Spleen (tissue), 11 donors: Measurements from ENCODE around the gene PITPNM1. TPM values are rescaled to one million over a fixed set of nuclear protein-coding genes. Genes with fewer than 3 reads are reported as not detected.

Experiments
- DNase-seq: peaks from one replicate; pipeline ENCODE4 v3.0.0-alpha.2; 2020
- H3K27ac ChIP-seq, 8 donors: fragments of 200-600 bp; sonication (generic) in 7 of 8; 1 replicate in 4 of 8; 2 replicates in 4 of 8; pipeline versions ENCODE4 v1.5.0 to v1.8.0; 2016 to 2021; ENCODE audit warnings: inconsistent platforms in 4 of 8, mild to moderate bottlenecking in 4 of 8, moderate library complexity in 1 of 8
- H3K27me3 ChIP-seq, 7 donors: fragments of 200-600 bp; sonication (generic) in 6 of 7; replicated peaks in 1 of 7; 1 replicate in 4 of 7; 2 replicates in 3 of 7; pipeline versions ENCODE4 v1.5.0 to v1.8.0; 2016 to 2021; ENCODE audit warnings: inconsistent platforms in 3 of 7, mild to moderate bottlenecking in 1 of 7
- H3K36me3 ChIP-seq, 6 donors: fragments of 200-600 bp; sonication (generic) in 5 of 6; 1 replicate in 4 of 6; 2 replicates in 2 of 6; pipeline versions ENCODE4 v1.5.0 to v1.8.0; 2016 to 2021; ENCODE audit warnings: inconsistent platforms in 2 of 6
- H3K4me1 ChIP-seq, 6 donors: fragments of 200-600 bp; sonication (generic) in 5 of 6; 1 replicate in 3 of 6; 2 replicates in 3 of 6; pipeline versions ENCODE4 v1.5.0 to v1.8.0; 2016 to 2021; ENCODE audit warnings: inconsistent platforms in 3 of 6
- H3K4me3 ChIP-seq, 8 donors: fragments of 200-600 bp; sonication (generic) in 7 of 8; 1 replicate in 4 of 8; 2 replicates in 4 of 8; pipeline versions ENCODE4 v1.5.0 to v1.8.0; 2016 to 2021; ENCODE audit warnings: inconsistent platforms in 4 of 8, mild to moderate bottlenecking in 4 of 8, moderate library complexity in 2 of 8
- H3K9me3 ChIP-seq, 8 donors: fragments of 200-600 bp; sonication (generic) in 7 of 8; 1 replicate in 4 of 8; 2 replicates in 4 of 8; pipeline versions ENCODE4 v1.5.0 to v1.8.0; 2016 to 2021; ENCODE audit warnings: inconsistent platforms in 4 of 8
- POLR2A ChIP-seq, 3 donors: fragments of 450-650 bp; IDR thresholded peaks; one replicate each; pipeline ENCODE4 v1.5.1; 2017; ENCODE audit warnings: antibody characterized with exemption in 3 of 3, mild to moderate bottlenecking in 1 of 3
- POLR2AphosphoS5 ChIP-seq, 3 donors: sonication (generic); formaldehyde crosslinking; IDR thresholded peaks; one replicate each; pipeline ENCODE4 v1.5.1; 2017; ENCODE audit warnings: antibody characterized with exemption in 3 of 3
- WGBS, 5 donors: extraction: QIAGEN DNeasy Blood & Tissue Kit in 3 of 5; methylation state at CpG; one replicate each; pipeline versions ENCODE4 v1.1.5 to v1.1.7; 2013 to 2018; 5-methylcytosine and 5-hydroxymethylcytosine counted together
- intact Hi-C: fragments of 100-400 bp; cut with DNase I; formaldehyde crosslinking; loops from one replicate; pipeline ENCODE4 v1.15.0; 2023; ENCODE audit warnings: low total_unique reads
- polyA plus RNA-seq, 3 donors: library from polyadenylated mRNA; stranded (reverse); fragments of 200-250 nt; gene quantifications; one replicate each; pipeline ENCODE4 v1.2.1, GENCODE V29; 2013
- total RNA-seq, 7 donors: library from RNA; depleted of rRNA in 3 of 7; stranded (reverse); fragments of >200 nt in 3 of 7; fragmentation: NEBNext Ultra II Directional in 4 of 7; extraction: Animal tissue kit (Norgen Biotek cat#: 25700) in 4 of 7; gene quantifications; one replicate each; pipeline versions ENCODE4 v1.1.0 to v1.2.1, GENCODE V29; 2016 to 2021
- TF ChIP-seq, protein P1 (sequence below), 11 experiments: fragments of 200-600 bp in 7 of 11; fragments of 450-650 bp in 4 of 11; sonication (generic) in 4 of 11; IDR thresholded peaks in 8 of 11; conservative IDR thresholded peaks in 3 of 11; 1 replicate in 7 of 11; 2 replicates in 4 of 11; pipeline versions ENCODE4 v1.4.0 to v1.8.0; 2016 to 2021; ENCODE audit warnings: antibody characterized with exemption in 11 of 11, inconsistent platforms in 4 of 11, mild to moderate bottlenecking in 1 of 11
- donor health status: healthy with polysubstance abuse.
- donor health status: DM: no; HTN: no; CAD: no; lungs with moderate emphysema.
- donor health status: DM: no; HTN: no; CAD: no.
- donor health status: Bipolar disorder and iron deficiency.
- donor health status: healthy.
- donor health status: DM: no; HTN: no; CAD: no.
- donor health status: DM: yes; HTN: yes; CAD: no.

The PITPNM1 gene
- total and polyA plus RNA-seq, 10 donors, result 17.8 to 86.9 (median 64.9) TPM

DNA sequence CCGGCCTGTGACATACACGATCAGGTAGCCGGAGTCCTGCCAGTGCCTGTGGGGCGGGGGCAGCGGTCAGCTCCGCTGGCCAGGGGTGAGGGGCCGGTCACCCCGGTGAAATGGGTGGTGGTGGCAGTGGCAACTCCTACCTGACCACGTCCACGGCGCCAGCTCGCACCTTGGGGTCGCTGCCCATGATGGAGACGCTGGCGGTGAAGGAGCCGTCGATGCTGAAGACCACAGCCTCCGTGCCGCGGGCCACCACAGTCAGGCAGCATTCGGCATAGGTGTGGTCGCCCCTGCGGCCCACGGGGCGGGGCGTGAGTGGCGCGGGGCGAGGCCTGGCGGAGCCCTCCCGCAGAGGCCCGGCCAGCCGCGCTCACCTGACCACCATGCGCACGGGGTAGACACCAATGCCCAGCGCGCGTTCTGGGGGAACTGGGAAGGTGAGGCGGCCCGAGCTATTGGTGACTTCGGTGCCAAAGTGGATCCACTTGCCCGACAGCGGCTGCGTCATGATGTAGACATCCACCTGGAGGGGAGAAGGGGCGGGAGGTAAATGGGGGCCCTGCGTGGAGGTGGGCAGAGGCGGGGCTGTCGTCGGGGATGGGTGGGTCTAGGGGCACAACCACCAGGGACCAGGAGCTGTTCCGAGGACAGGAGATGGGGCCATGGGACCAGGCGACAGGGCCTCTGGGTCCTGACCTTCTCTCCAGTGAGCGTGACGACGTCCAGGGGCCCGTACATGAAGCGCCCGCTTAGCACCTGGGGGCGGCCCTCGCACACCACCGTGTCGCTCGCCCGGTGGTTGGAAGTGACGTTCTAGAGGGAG lies 11.4 kb downstream of the PITPNM1 start:
- H3K36me3 ChIP-seq, result peaks cover 0 to 100% (median 99%) of the 10 kb centered on the region in 6 donors
- H3K4me1 ChIP-seq, result peaks cover 0 to 2% (median 0%) of the 10 kb centered on the region in 6 donors

DNA sequence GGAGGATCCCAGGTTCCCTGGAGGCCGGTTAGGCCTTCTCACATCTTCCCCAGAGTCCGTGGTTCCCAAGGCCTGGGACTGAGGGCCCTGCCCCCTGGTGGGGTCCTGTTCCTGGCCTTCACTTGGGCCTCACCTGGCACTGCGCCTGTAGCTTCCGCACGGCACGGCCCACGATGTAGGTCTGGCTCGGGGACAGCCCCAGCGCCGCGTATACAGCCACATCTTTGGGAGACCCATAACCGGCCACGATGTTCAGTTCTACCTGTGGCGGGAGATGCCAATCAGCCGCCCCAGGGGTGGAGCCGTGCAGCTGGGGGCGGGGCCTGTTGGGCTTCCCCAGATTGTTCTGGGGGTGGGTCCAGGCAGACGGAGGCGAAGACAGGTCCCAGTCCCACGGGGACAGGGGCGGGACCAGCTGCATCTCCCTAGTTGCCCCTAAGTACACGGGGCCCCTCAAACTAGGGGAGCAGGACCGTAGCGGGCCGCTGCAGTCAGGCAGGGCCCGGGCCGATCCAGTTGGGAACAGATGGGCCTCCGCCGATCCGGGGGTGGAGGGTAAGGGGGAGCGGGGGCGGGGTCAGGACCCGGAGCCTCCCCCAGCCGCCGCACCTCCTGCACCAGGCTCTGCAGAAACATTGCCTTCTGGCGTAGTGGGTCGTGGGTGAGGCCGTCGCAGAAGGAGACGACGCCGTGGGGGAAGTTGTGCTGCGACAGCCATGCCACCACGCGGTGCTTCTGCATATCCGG lies 12.2 kb downstream of the PITPNM1 start:
- intact Hi-C loops, result no loop called here
- Histone ChIP-seq H3K27me3 (no peaks in the 10 kb centered on the region), H3K27ac (no peak overlapping the region), H3K4me3 (no peak overlapping the region), H3K36me3 (peaks cover 0 to 100% (median 95%) of the 10 kb centered on the region in 6 donors), H3K4me1 (peaks cover 0 to 6% (median 0%) of the 10 kb centered on the region in 6 donors), H3K9me3 (no peaks in the 10 kb centered on the region)
- WGBS, 5 donors, result 77 to 84% (median 83%) methylated on average over 27 to 46 of the region's 46 CpGs
- no peak for DNase-seq
- TF ChIP-seq POLR2A (IDR thresholded peaks at IDR 0.05) (no peak), POLR2AphosphoS5 (IDR thresholded peaks at IDR 0.05) (peak; percentile 21 to 64 (median 29))
- TF ChIP-seq, protein P1, sequence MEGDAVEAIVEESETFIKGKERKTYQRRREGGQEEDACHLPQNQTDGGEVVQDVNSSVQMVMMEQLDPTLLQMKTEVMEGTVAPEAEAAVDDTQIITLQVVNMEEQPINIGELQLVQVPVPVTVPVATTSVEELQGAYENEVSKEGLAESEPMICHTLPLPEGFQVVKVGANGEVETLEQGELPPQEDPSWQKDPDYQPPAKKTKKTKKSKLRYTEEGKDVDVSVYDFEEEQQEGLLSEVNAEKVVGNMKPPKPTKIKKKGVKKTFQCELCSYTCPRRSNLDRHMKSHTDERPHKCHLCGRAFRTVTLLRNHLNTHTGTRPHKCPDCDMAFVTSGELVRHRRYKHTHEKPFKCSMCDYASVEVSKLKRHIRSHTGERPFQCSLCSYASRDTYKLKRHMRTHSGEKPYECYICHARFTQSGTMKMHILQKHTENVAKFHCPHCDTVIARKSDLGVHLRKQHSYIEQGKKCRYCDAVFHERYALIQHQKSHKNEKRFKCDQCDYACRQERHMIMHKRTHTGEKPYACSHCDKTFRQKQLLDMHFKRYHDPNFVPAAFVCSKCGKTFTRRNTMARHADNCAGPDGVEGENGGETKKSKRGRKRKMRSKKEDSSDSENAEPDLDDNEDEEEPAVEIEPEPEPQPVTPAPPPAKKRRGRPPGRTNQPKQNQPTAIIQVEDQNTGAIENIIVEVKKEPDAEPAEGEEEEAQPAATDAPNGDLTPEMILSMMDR (IDR thresholded peaks at IDR 0.05 in 8 of 11, conservative IDR thresholded peaks at IDR 0.05 in 3 of 11), result no peak

More for the DNA sequence above, 11.4 kb downstream of the PITPNM1 start:
- H3K9me3 ChIP-seq, result no peaks in the 10 kb centered on the region
- H3K27me3 ChIP-seq, result no peaks in the 10 kb centered on the region
- no peak for DNase-seq
- H3K27ac ChIP-seq, result no peak overlapping the region
- no peak overlapping the region for H3K4me3 ChIP-seq
- TF ChIP-seq POLR2A (IDR thresholded peaks at IDR 0.05), result no peak
- peak in 2 of 3 donors; percentile 6 for TF ChIP-seq POLR2AphosphoS5 (IDR thresholded peaks at IDR 0.05)
- 93 to 97% (median 95%) methylated on average over 51 to 65 of the region's 65 CpGs for whole genome bisulfite sequencing, 5 donors
- intact Hi-C loops, result no loop called here

DNA sequence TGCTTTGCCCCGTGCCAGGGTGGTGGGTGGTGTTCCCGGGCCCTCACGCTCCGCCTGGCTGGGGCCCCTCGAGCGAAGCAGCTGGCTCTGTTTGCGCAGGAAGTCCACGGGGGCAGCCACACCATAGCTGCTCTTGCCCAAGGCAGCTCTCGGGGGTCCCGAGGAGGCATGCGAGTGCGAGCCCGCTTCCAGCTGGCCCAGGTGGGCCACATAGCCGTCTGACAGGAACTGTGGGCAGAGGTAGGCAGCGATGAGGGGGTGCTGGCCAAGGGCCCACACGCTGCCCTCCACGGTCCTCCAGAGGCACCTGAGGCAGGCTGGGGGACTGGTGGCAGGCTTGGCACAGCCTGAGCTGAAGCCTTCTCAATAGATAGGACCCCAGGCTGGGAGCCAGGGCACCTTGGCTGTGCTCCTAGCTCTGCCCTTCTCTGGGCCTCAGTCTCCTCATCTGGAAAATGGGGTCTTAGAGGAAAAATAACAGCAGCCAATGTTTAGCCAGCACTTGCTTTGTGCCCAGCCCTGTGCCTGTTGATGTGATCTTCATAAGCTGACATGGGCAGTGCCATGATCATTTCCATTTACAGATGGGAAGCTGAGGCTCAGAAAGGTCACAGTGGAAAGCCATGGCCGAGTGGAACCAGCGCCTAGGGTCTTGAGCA lies 13.0 kb downstream of the PITPNM1 start:
- Histone ChIP-seq H3K4me3 (no peak overlapping the region), H3K9me3 (no peaks in the 10 kb centered on the region), H3K4me1 (peaks cover 0 to 14% (median 3%) of the 10 kb centered on the region in 6 donors), H3K27me3 (no peaks in the 10 kb centered on the region), H3K36me3 (peaks cover 0 to 100% (median 94%) of the 10 kb centered on the region in 6 donors), H3K27ac (no peak overlapping the region)
- TF ChIP-seq POLR2A (IDR thresholded peaks at IDR 0.05) (no peak), POLR2AphosphoS5 (IDR thresholded peaks at IDR 0.05) (peak in 1 of 3 donors; percentile 41)
- TF ChIP-seq, protein P1 (IDR thresholded peaks at IDR 0.05 in 8 of 11, conservative IDR thresholded peaks at IDR 0.05 in 3 of 11), result no peak
- intact Hi-C loops, result no loop called here
- no peak for DNase-seq
- 87 to 94% (median 89%) methylated on average over 3 to 19 of the region's 19 CpGs for whole genome bisulfite sequencing, 5 donors

DNA sequence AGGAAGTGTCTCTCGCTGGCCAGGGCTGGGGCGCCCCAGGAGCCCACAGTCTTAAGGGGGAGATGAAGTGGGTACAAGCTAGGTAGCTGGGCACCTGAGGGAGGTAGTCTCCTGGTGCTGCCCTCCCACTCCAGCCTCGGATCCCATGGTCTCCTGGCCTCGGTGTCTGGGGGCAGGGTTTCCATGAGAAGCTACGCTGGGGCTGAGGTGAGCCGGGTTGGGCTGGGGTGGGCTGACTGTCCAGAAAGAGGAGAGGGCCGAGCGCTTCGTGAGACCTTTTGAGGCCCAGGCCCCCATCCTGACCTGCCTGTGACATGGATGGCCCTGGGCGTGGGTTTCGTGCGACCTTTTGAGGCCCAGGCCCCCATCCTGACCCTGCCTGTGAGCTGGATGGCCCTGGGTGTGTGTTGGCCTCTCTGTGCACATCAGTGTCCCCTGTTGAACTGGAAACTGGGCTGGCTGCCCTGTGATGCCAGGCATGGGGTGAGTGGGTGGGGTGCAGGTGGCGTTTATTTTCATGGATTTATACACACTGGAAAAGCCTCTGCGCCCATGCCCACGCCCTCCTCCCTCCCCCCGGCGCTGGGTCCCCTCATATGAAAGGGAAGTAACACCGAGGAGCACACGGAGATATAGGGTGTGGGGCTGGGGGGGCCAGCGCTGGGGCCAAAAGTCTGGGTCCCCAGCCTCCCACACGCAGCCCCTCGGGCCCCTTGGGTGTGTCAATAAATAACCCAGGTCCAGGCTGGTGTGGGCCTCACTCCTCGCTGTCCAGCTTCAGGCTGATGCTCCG lies 13.7 kb downstream of the PITPNM1 start:
- H3K9me3 ChIP-seq, result no peaks in the 10 kb centered on the region
- H3K4me1 ChIP-seq, result peaks cover 3 to 21% (median 10%) of the 10 kb centered on the region in 6 donors
- 83 to 94% (median 85%) methylated on average over 17 to 24 of the region's 24 CpGs for WGBS, 5 donors
- H3K27me3 ChIP-seq, result no peaks in the 10 kb centered on the region
- H3K4me3 ChIP-seq, result no peak overlapping the region
- H3K36me3 ChIP-seq, result peaks cover 0 to 100% (median 91%) of the 10 kb centered on the region in 6 donors
- intact Hi-C loops, result no loop called here
- no peak for DNase-seq
- H3K27ac ChIP-seq, result no peak overlapping the region
- TF ChIP-seq POLR2AphosphoS5 (IDR thresholded peaks at IDR 0.05), result no peak
- TF ChIP-seq, protein P1 (IDR thresholded peaks at IDR 0.05 in 8 of 11, conservative IDR thresholded peaks at IDR 0.05 in 3 of 11), result no peak
- TF ChIP-seq POLR2A (IDR thresholded peaks at IDR 0.05), result no peak
